ENCODE data around the gene SPTLC2. TPM values are rescaled to one million over a fixed set of nuclear protein-coding genes. Genes with fewer than 3 reads are reported as not detected.

Gene SPTLC2
- total RNA-seq, 1 experiment from 2014 or later = 32.6 TPM

- Histone ChIP-seq H4K5ac (ENCODE audit: insufficient read length, low read depth, low read length) (no peak overlapping the region), H2AK5ac (ENCODE audit: insufficient read length, low read length) (no peak overlapping the region), H3K4ac (ENCODE audit: low read depth, low read length) (no peak overlapping the region), H4K91ac (ENCODE audit: insufficient read length, low read depth, low read length) (no peak overlapping the region), H3K79me2 (ENCODE audit: insufficient read depth, low read length) (no peaks in the 10 kb centered on the region), H3K23ac (ENCODE audit: insufficient read length, low read depth, low read length) (no peak overlapping the region), H2BK120ac (ENCODE audit: low read depth, low read length, poor library complexity, severe bottlenecking) (no peak overlapping the region), H3K79me1 (ENCODE audit: insufficient read depth, low read depth, low read length, poor library complexity, severe bottlenecking) (no peaks in the 10 kb centered on the region), H3K27ac (ENCODE audit: insufficient read length, low read depth, low read length) (no peak overlapping the region), H3K4me1 (ENCODE audit: insufficient read depth, low read length) (no peaks in the 10 kb centered on the region), H2BK12ac (ENCODE audit: insufficient read length, low read depth, low read length) (no peak overlapping the region), H2AFZ (ENCODE audit: low read length) (no peak overlapping the region), H3K23me2 (ENCODE audit: insufficient read length, low read depth, low read length, poor library complexity, severe bottlenecking) (no peaks in the 10 kb centered on the region), H3K9ac (ENCODE audit: extremely low read depth, insufficient read length, low read length) (no peak overlapping the region), H3K4me2 (ENCODE audit: insufficient read depth, insufficient read length, low read length) (no peak overlapping the region), H4K20me1 (ENCODE audit: control insufficient read depth, insufficient read depth, insufficient read length) (no peaks in the 10 kb centered on the region), H2BK15ac (ENCODE audit: low read depth, low read length) (no peak overlapping the region), H3K9me3 (ENCODE audit: control insufficient read depth, low read depth, low read length) (no peaks in the 10 kb centered on the region), H3K27me3 (ENCODE audit: insufficient read depth, low read length) (no peaks in the 10 kb centered on the region), H4K8ac (replicated peaks; ENCODE audit: insufficient read length, low read depth, low read length) (no peak overlapping the region), H3K14ac (ENCODE audit: insufficient read depth, low read length) (no peak overlapping the region), H2BK5ac (ENCODE audit: insufficient read length, low read length) (no peak overlapping the region), H3T11ph (ENCODE audit: low read length) (no peak overlapping the region), H3K56ac (ENCODE audit: insufficient read length, low read depth, low read length) (no peak overlapping the region), H2BK20ac (ENCODE audit: low read depth, low read length, poor library complexity, severe bottlenecking) (no peak overlapping the region), H3K18ac (ENCODE audit: insufficient read length, low read depth, low read length) (no peak overlapping the region)
- WGBS (ENCODE audit: extremely low coverage, insufficient read length, low lambda C conversion rate) = no CpG with 5 or more reads among the region's 2 CpGs
- DNase-seq = no peak
- Mint-ChIP-seq H3K36me3 (ENCODE audit: insufficient read depth in 1 of 3, low read depth in 3 of 3) (peaks cover 0 to 1% (median 0%) of the 10 kb centered on the region in 3 experiments; a peak in 1 of 7 replicates), H3K4me1 (peaks cover 0 to 2% of the 10 kb centered on the region in 2 experiments; a peak in 2 of 4 replicates), H3K27ac (no peak overlapping the region), H3K27me3 (ENCODE audit: low read depth) (peaks cover 5% of the 10 kb centered on the region; the same call in 1 of the 2 replicates), H3K4me3 (no peak overlapping the region), H3K9me3 (peaks cover 0 to 5% of the 10 kb centered on the region in 2 experiments; a peak in 2 of 5 replicates)
- TF ChIP-seq CTCF (conservative IDR thresholded peaks at IDR 0.05) = no peak
Observed at GRCh38 chr14:77647853-77648252, 31.4 kb upstream of the SPTLC2 start.
